GM12875 (cell line): ENCODE measurements around the gene CCNJ.

Experiments
- H3K4me3 ChIP-seq: one replicate; pipeline ENCODE4 v1.5.1; 2011; ENCODE audit warnings: low read depth, low read length, control low read depth
- TF ChIP-seq, protein P1 (sequence below): IDR thresholded peaks from 2 replicates; pipeline ENCODE4 v1.5.1; 2011; ENCODE audit warnings: low read depth, mild to moderate bottlenecking, control low read depth, inconsistent platforms, low read length, moderate library complexity, borderline replicate concordance; ENCODE audit not compliant: insufficient read depth

Gene CCNJ

DNA sequence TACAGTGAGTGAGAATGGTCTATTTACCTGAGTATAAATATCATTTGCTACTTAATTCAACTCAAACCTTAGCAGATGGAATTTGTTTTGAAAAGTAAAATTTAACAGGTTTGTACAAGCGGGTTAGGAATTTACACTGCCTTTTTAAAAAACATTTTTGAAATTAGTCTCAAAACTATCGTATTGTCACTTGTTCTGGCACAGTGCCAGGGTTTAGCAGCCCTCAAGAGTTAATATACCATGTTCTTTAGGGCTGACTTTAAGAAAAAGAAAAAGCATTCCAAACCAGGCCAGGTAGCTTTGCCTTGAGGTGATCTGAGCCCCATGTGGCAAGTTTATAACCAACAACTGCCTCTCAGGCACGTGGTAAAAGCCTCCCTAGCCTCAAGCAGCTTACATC is 17.8 kb downstream of the CCNJ start:
- TF ChIP-seq, protein P1, sequence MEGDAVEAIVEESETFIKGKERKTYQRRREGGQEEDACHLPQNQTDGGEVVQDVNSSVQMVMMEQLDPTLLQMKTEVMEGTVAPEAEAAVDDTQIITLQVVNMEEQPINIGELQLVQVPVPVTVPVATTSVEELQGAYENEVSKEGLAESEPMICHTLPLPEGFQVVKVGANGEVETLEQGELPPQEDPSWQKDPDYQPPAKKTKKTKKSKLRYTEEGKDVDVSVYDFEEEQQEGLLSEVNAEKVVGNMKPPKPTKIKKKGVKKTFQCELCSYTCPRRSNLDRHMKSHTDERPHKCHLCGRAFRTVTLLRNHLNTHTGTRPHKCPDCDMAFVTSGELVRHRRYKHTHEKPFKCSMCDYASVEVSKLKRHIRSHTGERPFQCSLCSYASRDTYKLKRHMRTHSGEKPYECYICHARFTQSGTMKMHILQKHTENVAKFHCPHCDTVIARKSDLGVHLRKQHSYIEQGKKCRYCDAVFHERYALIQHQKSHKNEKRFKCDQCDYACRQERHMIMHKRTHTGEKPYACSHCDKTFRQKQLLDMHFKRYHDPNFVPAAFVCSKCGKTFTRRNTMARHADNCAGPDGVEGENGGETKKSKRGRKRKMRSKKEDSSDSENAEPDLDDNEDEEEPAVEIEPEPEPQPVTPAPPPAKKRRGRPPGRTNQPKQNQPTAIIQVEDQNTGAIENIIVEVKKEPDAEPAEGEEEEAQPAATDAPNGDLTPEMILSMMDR: no peak
- no peak overlapping the region for H3K4me3 ChIP-seq

DNA sequence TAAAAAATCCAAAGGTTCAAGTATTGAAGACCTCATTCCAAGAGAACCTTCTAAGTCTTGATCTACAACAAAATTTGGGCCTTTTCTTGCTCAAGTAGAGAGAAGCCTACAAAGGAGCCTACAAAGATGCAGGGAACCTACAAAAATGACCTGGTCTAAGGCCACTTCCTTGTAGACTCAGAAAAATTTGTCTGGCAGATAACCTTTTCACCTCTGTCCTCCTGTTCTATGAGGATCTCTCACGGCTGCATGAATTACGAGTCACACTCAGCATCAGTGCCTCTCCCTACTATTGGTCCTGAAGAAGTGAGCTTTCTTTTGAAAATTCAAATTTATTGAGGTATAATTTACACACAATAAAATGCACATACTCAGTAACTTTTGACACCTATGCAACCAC is 29.3 kb downstream of the CCNJ start:
- TF ChIP-seq, protein P1: no peak
- H3K4me3 ChIP-seq: no peak overlapping the region

DNA sequence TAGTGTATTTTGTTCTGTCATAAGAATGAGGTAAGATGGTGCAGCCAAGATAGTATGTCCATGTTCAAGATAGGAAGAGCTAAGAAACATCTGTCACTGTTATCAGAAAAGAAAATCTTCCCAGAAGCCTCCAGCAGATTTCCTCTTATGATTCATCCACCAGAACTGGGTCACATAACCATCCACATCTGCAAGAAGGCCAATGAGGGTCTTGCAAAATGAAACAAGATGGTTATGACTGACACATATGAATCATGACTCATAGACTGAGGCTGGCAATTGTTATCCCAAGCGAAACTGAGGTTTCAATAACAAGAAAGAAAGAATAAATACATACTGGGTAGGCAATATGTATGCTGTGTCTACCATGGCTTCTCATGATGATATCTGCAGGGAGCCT is 30.3 kb downstream of the CCNJ start:
- H3K4me3 ChIP-seq: no peak overlapping the region
- TF ChIP-seq, protein P1: no peak

DNA sequence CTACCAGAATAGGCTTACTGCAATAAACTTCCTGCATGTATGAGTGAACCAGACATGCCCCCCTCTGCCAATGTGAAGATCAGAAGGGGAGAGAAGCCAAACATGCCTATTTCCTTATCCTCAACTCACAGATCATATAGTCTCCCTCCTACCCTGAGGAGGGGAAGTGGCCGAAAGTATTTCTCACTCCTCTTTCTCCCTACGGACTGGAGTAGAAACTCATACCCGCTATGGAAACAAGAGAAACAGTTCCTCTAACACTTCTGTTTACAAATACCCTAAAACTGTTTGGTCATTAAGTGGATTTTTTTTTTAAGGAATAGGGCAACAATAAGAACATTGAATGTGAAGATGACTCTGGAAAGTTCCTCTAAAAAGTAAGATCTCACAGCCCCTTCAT is 31.4 kb downstream of the CCNJ start:
- TF ChIP-seq, protein P1: no peak
- no peak overlapping the region for H3K4me3 ChIP-seq

DNA sequence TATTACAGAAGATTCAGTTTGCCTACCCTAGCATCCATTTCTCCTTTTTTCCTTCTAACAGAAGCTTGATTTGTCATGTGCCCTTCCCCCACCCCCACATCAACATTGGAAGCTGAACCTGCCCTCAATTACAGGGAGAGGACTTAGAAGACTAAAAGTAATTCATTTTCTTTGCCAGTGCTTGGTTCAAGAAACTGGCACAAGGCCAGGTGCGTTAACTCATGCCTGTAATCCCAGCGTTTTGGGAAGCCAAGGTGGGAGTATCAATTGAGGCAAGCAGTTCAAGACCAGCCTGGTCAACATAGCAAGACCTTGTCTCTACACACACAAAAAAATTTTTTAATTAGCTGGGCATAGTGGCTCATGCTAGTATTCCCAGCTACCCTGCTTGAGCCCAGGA is 32.6 kb downstream of the CCNJ start:
- H3K4me3 ChIP-seq: no peak overlapping the region
- TF ChIP-seq, protein P1: no peak

DNA sequence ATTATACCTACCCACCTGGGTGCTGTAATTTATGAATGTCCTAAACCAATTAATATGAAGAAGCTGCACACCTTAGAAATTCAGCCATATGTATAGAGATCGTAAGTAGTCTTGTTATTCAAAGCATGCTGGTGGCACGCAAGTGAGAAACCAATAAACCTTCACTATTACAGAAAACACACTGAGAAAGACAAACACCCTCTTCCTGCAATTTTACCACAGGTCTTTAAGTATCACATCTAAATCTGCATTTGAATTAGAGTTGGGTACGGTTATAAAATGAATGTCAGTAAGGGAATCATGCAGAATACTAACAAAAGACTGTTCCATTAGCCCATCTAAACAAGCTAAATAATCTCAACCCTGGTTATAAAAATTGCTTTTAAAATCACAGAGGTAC is 33.8 kb downstream of the CCNJ start:
- no peak overlapping the region for H3K4me3 ChIP-seq
- TF ChIP-seq, protein P1: no peak

DNA sequence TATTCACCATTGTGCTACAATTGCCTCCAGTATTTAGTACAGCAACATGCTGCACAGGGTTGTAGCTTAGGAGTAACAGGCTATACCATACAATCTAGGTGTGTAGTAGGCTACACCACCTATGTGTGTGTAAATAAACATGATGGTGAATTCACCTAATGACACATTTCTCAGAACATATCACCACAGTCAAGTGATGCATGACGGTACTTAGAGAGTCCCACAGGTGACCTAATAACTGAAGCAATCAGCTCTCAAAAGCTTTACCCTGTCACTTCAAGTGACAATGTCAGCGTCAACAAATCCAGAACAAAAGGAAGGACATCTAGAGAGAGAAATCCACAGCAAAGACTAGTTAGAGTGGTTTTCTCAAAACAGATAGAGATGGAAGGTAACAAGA is 38.8 kb downstream of the CCNJ start:
- TF ChIP-seq, protein P1: no peak
- H3K4me3 ChIP-seq: no peak overlapping the region
